Prostate gland (tissue), 2 donors: ENCODE data around the gene PTPRCAP. TPM values are rescaled to one million over a fixed set of nuclear protein-coding genes. Genes with fewer than 3 reads are reported as not detected.

Experiments
- DNase-seq: peaks from one replicate; pipeline ENCODE4 v3.0.0-alpha.2; 2019; ENCODE audit warnings: low spot score
- H3K27ac ChIP-seq, 2 donors: fragments of 200-600 bp; sonication (generic); 2 replicates each; pipeline ENCODE4 v1.5.1; 2017 to 2019
- H3K27me3 ChIP-seq: fragments of 200-600 bp; sonication (generic); replicated peaks from 2 replicates; pipeline ENCODE4 v1.5.1; 2019; ENCODE audit not compliant: insufficient read depth
- H3K36me3 ChIP-seq, 2 donors: fragments of 200-600 bp; sonication (generic); 1 replicate in 1 of 2; 2 replicates in 1 of 2; pipeline versions ENCODE4 v1.5.1 to v1.8.1; 2017 to 2019
- H3K4me1 ChIP-seq: fragments of 200-600 bp; sonication (generic); replicated peaks from 2 replicates; pipeline ENCODE4 v1.5.1; 2019
- H3K4me3 ChIP-seq, 2 donors: fragments of 200-600 bp; sonication (generic); 2 replicates each; pipeline ENCODE4 v1.5.1; 2017 to 2019
- H3K9me3 ChIP-seq: fragments of 200-600 bp; sonication (generic); 2 replicates; pipeline ENCODE4 v1.5.1; 2017
- POLR2A ChIP-seq: fragments of 450-650 bp; IDR thresholded peaks from one replicate; pipeline ENCODE4 v1.6.1; 2016; ENCODE audit warnings: antibody characterized with exemption, mild to moderate bottlenecking
- POLR2AphosphoS5 ChIP-seq: sonication (generic); formaldehyde crosslinking; IDR thresholded peaks from one replicate; pipeline ENCODE4 v1.6.1; 2017; ENCODE audit warnings: antibody characterized with exemption
- WGBS: methylation state at CpG from one replicate; pipeline ENCODE4 v1.1.5; 2018; 5-methylcytosine and 5-hydroxymethylcytosine counted together
- intact Hi-C: fragments of 100-400 bp; cut with DNase I; formaldehyde crosslinking; loops from one replicate; pipeline ENCODE4 v1.14.2; 2022
- total RNA-seq, 2 donors: library from RNA; depleted of rRNA; stranded (reverse); fragments of >200 nt; gene quantifications; one replicate each; pipeline ENCODE4 v1.1.0, GENCODE V29; 2016
- TF ChIP-seq, protein P1 (sequence below), 4 experiments: fragments of 200-600 bp in 2 of 4; fragments of 450-650 bp in 2 of 4; sonication (generic) in 2 of 4; IDR thresholded peaks; 1 replicate in 3 of 4; 2 replicates in 1 of 4; pipeline ENCODE4 v1.5.1; 2016 to 2019; ENCODE audit warnings: antibody characterized with exemption in 4 of 4, mild to moderate bottlenecking in 2 of 4, moderate library complexity in 2 of 4

PTPRCAP gene
- total RNA-seq, 2 donors from 2014 or later = 2.9 to 5.9 TPM

DNA sequence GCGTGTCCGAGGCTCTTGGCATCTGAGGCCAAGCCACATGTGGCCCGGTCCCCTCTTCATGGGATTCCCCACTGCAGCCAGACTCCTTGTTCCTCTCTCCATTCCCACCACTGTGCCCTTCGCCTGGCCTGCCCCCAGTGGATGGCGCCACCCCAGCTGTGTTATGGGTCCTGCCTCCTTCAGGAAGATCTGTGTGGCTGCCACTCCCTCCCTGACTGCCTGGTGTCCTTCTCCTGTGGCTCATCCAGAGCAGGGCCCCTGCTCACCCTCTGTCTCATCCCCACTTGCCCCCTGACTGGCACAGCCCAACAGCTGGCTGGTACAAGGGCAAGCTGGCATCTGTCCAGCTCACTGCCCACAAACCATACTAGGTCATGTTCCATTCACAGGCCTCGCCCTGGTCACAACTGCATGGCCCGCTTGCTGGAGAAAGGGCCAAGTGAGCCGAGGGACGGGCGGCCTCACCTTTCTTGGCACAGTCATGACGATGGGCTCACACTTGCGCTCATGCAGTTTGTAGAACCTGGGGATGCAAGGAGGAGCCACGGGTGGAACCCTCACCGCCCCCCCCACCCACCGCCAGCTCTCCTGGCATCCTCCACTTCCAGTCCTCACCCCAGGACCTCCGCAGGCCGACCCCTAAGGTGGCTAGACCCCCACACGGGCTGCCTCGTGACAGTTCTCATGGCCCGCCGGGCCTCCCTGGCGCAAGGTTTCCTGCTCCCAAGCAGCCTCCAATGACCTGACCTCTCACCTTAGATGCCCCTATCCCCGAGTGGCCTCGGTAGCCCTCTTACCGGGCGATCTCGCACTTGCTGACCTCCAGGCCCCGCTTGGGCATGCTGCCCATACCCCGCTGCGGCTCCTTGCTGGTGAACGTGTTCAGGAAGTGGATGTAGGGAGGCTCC is 2.1 kb upstream of the PTPRCAP start:
- Histone ChIP-seq H3K36me3 (peaks cover 7 to 16% of the 10 kb centered on the region in 2 donors), H3K9me3 (no peaks in the 10 kb centered on the region), H3K4me3 (no peak overlapping the region), H3K27ac (peak overlapping the region in 1 of 2 donors; percentile 23), H3K27me3 (no peaks in the 10 kb centered on the region), H3K4me1 (peaks cover 16% of the 10 kb centered on the region)
- DNase-seq = no peak
- TF ChIP-seq, protein P1, sequence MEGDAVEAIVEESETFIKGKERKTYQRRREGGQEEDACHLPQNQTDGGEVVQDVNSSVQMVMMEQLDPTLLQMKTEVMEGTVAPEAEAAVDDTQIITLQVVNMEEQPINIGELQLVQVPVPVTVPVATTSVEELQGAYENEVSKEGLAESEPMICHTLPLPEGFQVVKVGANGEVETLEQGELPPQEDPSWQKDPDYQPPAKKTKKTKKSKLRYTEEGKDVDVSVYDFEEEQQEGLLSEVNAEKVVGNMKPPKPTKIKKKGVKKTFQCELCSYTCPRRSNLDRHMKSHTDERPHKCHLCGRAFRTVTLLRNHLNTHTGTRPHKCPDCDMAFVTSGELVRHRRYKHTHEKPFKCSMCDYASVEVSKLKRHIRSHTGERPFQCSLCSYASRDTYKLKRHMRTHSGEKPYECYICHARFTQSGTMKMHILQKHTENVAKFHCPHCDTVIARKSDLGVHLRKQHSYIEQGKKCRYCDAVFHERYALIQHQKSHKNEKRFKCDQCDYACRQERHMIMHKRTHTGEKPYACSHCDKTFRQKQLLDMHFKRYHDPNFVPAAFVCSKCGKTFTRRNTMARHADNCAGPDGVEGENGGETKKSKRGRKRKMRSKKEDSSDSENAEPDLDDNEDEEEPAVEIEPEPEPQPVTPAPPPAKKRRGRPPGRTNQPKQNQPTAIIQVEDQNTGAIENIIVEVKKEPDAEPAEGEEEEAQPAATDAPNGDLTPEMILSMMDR (IDR thresholded peaks at IDR 0.05) = no peak
- no peak for TF ChIP-seq POLR2A
- TF ChIP-seq POLR2AphosphoS5 = no peak
- intact Hi-C loops = no loop called here
- 75% methylated on average over 31 of the region's 31 CpGs for WGBS

DNA sequence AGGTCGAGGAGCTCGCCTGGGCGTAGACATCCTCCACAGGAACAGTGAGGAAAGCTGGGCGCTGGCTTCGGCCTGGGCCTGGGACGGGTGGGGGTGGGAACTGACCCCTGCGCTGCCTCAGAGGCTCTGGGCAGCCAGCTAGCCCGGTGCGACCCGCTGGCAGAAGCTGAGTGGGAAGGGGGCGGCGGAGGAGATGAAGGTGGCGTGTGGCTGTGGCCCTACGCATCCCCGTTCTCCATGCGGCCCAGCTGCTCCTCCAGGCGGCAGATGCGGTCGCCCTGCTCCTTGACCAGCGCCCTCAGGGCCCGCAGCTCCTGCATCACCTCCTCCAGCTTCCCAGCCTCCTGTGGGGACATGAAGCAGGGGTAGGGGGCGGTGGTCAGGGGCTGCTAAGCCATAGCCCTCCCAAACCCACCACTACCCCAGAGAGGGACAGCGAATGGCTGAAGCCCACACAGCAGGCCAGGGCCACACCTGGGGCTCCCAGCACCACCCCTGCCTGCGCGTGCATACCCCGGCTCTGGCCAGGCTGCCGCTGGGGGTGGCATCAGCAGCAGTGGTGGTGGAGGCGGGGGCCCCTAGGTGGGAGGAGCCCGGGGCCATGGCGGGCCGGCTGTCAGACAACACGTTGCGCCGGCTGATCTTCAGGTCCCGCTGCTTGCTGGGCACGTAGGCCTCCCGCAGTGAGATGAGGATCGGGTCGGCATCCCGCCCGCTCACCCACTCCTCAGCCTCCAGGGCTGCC is 848 bp upstream of the PTPRCAP start:
- Histone ChIP-seq H3K9me3 (no peaks in the 10 kb centered on the region), H3K27ac (no peak overlapping the region), H3K36me3 (peaks cover 8 to 22% of the 10 kb centered on the region in 2 donors), H3K4me1 (peaks cover 16% of the 10 kb centered on the region), H3K27me3 (no peaks in the 10 kb centered on the region), H3K4me3 (peak overlapping the region; percentile 1 to 5)
- intact Hi-C loops = no loop called here
- DNase-seq = no peak
- WGBS = 81% methylated on average over 23 of the region's 41 CpGs
- TF ChIP-seq POLR2A (no peak), POLR2AphosphoS5 (no peak)
- TF ChIP-seq, protein P1 (IDR thresholded peaks at IDR 0.05) = no peak

DNA sequence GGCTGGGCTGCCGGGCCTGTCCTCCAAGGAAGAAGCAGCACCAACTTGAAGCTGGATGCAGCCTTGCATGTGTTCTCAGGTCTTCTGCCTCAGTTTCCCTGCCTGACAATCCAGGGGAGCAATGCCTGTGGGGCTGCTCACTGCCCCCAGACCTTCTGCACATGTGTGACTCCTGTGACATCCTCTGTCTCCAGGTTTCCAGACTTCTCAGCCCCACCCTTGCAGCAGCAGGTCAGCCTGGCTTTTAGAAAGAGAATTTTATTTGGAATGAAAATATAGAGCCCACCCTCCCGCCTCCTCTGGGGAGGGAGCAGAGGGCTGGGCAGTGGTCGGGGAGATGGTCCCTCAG is 301 bp upstream of the PTPRCAP start:
- H3K27ac ChIP-seq = no peak overlapping the region
- intact Hi-C loops = no loop called here
- H3K27me3 ChIP-seq = no peaks in the 10 kb centered on the region
- H3K36me3 ChIP-seq = peaks cover 13 to 22% of the 10 kb centered on the region in 2 donors
- no peak for DNase-seq
- TF ChIP-seq, protein P1 (IDR thresholded peaks at IDR 0.05) = no peak
- no peak for TF ChIP-seq POLR2A
- no peak for TF ChIP-seq POLR2AphosphoS5
- peak overlapping the region; percentile 1 to 5 for H3K4me3 ChIP-seq
- 68% methylated on average over 3 of the region's 3 CpGs for WGBS
- no peaks in the 10 kb centered on the region for H3K9me3 ChIP-seq
- peaks cover 16% of the 10 kb centered on the region for H3K4me1 ChIP-seq

DNA sequence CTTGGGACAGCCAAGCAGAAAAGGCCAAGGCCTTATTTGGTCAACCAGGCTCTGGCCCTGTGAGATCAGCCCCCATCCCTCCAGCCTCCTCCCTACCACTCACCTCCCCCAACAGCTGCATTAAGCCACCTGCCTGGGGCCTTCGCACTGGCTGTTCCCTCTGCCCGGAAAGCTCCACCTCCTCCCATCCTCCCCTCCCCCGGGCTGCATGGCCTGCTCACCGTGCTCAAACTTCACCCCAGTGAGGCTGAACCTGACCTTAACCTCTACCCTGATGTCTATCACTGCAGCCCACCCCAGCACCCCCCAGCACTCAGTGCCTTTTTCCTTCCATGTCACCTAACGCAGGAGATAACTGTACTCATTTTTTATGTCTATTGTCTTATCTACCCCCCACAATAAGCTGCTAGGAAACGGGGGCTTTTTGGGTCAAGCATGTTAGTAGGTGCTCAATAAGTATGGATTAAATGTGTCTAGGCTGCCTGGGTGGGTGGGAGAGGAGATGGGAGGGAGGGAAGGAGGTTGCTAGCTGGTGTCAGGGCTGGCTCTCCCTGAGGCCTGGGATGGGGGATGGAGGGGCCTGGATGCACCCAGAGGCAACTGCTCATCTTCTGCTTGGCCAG is 912 bp downstream of the PTPRCAP start:
- 49% methylated on average over 6 of the region's 6 CpGs for WGBS
- intact Hi-C loops = no loop called here
- no peak overlapping the region for H3K4me3 ChIP-seq
- no peak for TF ChIP-seq POLR2AphosphoS5
- TF ChIP-seq POLR2A = no peak
- TF ChIP-seq, protein P1 (IDR thresholded peaks at IDR 0.05) = no peak
- peaks cover 8% of the 10 kb centered on the region for H3K4me1 ChIP-seq
- H3K27me3 ChIP-seq = no peaks in the 10 kb centered on the region
- peak overlapping the region in 1 of 2 donors; percentile 4 for H3K27ac ChIP-seq
- H3K9me3 ChIP-seq = no peaks in the 10 kb centered on the region
- peaks cover 16 to 19% of the 10 kb centered on the region in 2 donors for H3K36me3 ChIP-seq
- no peak for DNase-seq
